ENCODE data around the gene CADPS. TPM values are rescaled to one million over a fixed set of nuclear protein-coding genes. Genes with fewer than 3 reads are reported as not detected.

CADPS gene
- total RNA-seq, 1 experiment from 2014 or later, result not detected

DNA sequence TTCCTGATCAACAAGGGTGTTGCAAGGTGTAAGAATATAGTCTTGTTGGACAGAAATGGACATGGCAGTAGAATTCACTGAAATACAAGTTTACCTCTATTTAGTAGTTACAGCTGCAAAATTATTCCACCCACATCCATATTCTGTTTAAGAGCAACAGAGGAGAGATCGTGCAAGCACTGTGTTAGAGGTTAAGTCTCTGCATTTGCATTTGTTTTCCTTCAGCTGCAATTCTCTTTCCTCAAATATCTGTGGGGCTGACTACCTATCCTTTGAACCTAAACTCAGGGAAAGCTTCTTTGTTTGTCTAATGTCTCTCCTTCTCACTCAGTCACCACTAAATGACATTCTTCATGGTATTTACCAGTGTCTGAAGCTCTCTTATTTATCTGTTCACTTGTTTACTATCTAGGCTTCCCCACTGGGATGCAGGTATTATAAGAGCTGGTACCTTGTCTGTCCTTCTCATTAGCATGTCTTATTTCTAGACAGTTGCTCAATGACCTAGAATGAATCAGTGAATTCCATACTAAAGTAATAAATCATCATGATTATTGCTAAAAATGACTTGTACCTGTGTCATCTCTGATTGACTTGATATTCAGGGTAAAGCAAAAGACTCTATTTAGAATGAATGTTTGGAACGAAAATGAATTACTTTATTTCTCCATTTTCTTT lies 326.5 kb downstream of the CADPS start:
- no TSS peak for BruUV-seq (replicated peaks)
- peaks cover 32% of the 10 kb centered on the region; the same call in 1 of the 2 replicates for H3K27me3 ChIP-seq (ENCODE audit: insufficient read depth, low read depth)
- POLR2A ChIA-PET (ENCODE audit: unreplicated experiment), result no interaction called here

DNA sequence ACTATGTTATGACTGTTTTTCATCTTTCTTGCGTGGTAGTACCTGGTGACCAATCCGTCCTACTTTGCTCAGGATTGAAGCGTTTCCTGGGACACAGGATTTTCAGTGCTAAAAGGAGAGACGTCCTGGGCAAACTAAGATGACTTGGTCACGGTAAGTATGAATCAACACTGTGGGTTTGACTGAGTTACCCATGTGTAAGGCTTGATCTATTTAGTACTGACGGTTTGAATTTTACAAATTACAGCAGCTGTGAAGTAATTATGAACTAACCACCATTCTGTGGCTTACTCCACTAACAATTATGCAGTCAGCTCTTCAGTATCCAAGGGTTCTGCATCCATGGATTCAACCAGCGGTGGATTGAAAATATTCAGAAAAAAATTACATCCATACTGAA lies 328.9 kb downstream of the CADPS start:
- H3K9me3 ChIP-seq (ENCODE audit: insufficient read depth, low read depth), result no peaks in the 10 kb centered on the region
- H3K27me3 ChIP-seq (ENCODE audit: insufficient read depth, low read depth), result peaks cover 30% of the 10 kb centered on the region; the same call in 1 of the 2 replicates
- TF ChIP-seq EZH2 (IDR thresholded peaks at IDR 0.05; ENCODE audit: low read depth), result no peak
- TF ChIP-seq, protein P1, sequence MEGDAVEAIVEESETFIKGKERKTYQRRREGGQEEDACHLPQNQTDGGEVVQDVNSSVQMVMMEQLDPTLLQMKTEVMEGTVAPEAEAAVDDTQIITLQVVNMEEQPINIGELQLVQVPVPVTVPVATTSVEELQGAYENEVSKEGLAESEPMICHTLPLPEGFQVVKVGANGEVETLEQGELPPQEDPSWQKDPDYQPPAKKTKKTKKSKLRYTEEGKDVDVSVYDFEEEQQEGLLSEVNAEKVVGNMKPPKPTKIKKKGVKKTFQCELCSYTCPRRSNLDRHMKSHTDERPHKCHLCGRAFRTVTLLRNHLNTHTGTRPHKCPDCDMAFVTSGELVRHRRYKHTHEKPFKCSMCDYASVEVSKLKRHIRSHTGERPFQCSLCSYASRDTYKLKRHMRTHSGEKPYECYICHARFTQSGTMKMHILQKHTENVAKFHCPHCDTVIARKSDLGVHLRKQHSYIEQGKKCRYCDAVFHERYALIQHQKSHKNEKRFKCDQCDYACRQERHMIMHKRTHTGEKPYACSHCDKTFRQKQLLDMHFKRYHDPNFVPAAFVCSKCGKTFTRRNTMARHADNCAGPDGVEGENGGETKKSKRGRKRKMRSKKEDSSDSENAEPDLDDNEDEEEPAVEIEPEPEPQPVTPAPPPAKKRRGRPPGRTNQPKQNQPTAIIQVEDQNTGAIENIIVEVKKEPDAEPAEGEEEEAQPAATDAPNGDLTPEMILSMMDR (conservative IDR thresholded peaks at IDR 0.05), result no peak
- no peaks in the 10 kb centered on the region for H3K4me1 ChIP-seq (replicated peaks; ENCODE audit: insufficient read depth)
- H3K27ac ChIP-seq, result no peak overlapping the region
- H3K4me3 ChIP-seq, result no peak overlapping the region
- no peaks in the 10 kb centered on the region for H3F3A ChIP-seq (ENCODE audit: insufficient read depth, low read depth)
- intact Hi-C loops (cut with micrococcal nuclease; ENCODE audit: unreplicated experiment), result no loop called here
- DNase-seq, result no peak
- ChIA-PET POLR2A (ENCODE audit: unreplicated experiment) (no interaction called here), CTCF (no interaction called here)
- no peak overlapping the region for H3K4me2 ChIP-seq
- H2AFZ ChIP-seq, result no peak overlapping the region
- no TSS peak for BruUV-seq (replicated peaks)
- no peaks in the 10 kb centered on the region for H3K36me3 ChIP-seq (ENCODE audit: low read depth)
- no peaks in the 10 kb centered on the region; the same call in 1 of the 2 replicates for H3K9me2 ChIP-seq (ENCODE audit: insufficient read depth)
- no peaks in the 10 kb centered on the region for H4K20me1 ChIP-seq (ENCODE audit: insufficient read depth)
- no peaks in the 10 kb centered on the region for H3K79me2 ChIP-seq (ENCODE audit: low read depth)

More for the DNA sequence above, 326.5 kb downstream of the CADPS start:
- intact Hi-C loops (cut with micrococcal nuclease; ENCODE audit: unreplicated experiment), result no loop called here
- Histone ChIP-seq H3K4me1 (replicated peaks; ENCODE audit: insufficient read depth) (no peaks in the 10 kb centered on the region), H3K9me2 (ENCODE audit: insufficient read depth) (no peaks in the 10 kb centered on the region; the same call in 1 of the 2 replicates), H3F3A (ENCODE audit: insufficient read depth, low read depth) (no peaks in the 10 kb centered on the region), H3K9me3 (ENCODE audit: insufficient read depth, low read depth) (no peaks in the 10 kb centered on the region), H3K36me3 (ENCODE audit: low read depth) (no peaks in the 10 kb centered on the region), H2AFZ (no peak overlapping the region), H3K4me3 (no peak overlapping the region), H3K4me2 (no peak overlapping the region), H3K27ac (no peak overlapping the region), H4K20me1 (ENCODE audit: insufficient read depth) (no peaks in the 10 kb centered on the region), H3K79me2 (ENCODE audit: low read depth) (no peaks in the 10 kb centered on the region)
- DNase-seq, result no peak
- CTCF ChIA-PET, result no interaction called here
- TF ChIP-seq, protein P1 (conservative IDR thresholded peaks at IDR 0.05), result no peak
- no peak for TF ChIP-seq EZH2 (IDR thresholded peaks at IDR 0.05; ENCODE audit: low read depth)

DNA sequence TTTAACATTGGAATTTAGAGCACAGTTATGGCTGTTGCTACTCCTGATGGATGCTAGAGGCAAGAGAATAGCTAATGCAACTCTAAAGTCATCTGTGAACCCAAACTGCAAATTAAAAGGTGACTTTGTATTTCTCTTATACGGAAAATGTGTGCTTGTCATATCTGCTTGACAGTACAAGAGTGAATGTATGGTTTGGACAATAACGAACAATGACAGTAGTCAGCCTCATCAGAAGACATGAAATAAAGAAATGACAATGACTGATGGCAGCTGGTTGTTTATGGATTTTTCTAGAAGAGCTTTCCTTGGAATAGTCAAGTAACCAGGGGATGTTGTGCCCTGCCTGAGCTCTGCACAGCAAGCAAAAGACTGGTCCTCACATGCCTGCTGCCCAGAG lies 333.0 kb downstream of the CADPS start:
- no peaks in the 10 kb centered on the region for H3K79me2 ChIP-seq (ENCODE audit: low read depth)
- no peak overlapping the region for H3K4me3 ChIP-seq
- no peak overlapping the region for H3K27ac ChIP-seq
- no peaks in the 10 kb centered on the region for H4K20me1 ChIP-seq (ENCODE audit: insufficient read depth)
- no peaks in the 10 kb centered on the region for H3K4me1 ChIP-seq (replicated peaks; ENCODE audit: insufficient read depth)
- no peaks in the 10 kb centered on the region for H3F3A ChIP-seq (ENCODE audit: insufficient read depth, low read depth)
- TF ChIP-seq, protein P1 (conservative IDR thresholded peaks at IDR 0.05), result no peak
- no peak for TF ChIP-seq EZH2 (IDR thresholded peaks at IDR 0.05; ENCODE audit: low read depth)
- H2AFZ ChIP-seq, result no peak overlapping the region
- no TSS peak for BruUV-seq (replicated peaks)
- CTCF ChIA-PET, result no interaction called here
- intact Hi-C loops (cut with micrococcal nuclease; ENCODE audit: unreplicated experiment), result no loop called here
- H3K27me3 ChIP-seq (ENCODE audit: insufficient read depth, low read depth), result peaks cover 37% of the 10 kb centered on the region
- no peaks in the 10 kb centered on the region for H3K9me2 ChIP-seq (ENCODE audit: insufficient read depth)
- no peaks in the 10 kb centered on the region for H3K36me3 ChIP-seq (ENCODE audit: low read depth)
- H3K4me2 ChIP-seq, result no peak overlapping the region
- H3K9me3 ChIP-seq (ENCODE audit: insufficient read depth, low read depth), result no peaks in the 10 kb centered on the region
- POLR2A ChIA-PET (ENCODE audit: unreplicated experiment), result no interaction called here
- DNase-seq, result no peak

All from PC-9 (cell line).